HEK293 (cell line): ENCODE results near the gene PRR33.
"Not testable (repeated sequence)": the region's sequence is repeated elsewhere in the genome, so short reads cannot be mapped to it uniquely, and the experiment has no call there.

ENCODE experiments used
- CTCF ChIA-PET: fragments of 350-600 bp; formaldehyde crosslinking; extraction: SDS; loops from one replicate; lab custom pipeline; 2021; ENCODE audit warnings: antibody characterized with exemption; lab: Yijun Ruan, JAX
- POLR2A ChIA-PET: fragments of 300-600 bp; formaldehyde crosslinking; extraction: SDS; loops from one replicate; lab custom pipeline; 2020; ENCODE audit warnings: antibody characterized with exemption, inconsistent platforms; lab: Yijun Ruan, JAX
- H3K27ac ChIP-seq: fragments of 200-500 bp; sonication (Bioruptor generic); 2 replicates; pipeline ENCODE4 v1.5.1; 2014; ENCODE audit warnings: low read depth, low read length, control low read depth, inconsistent platforms; ENCODE audit errors: extremely low read depth
- H3K36me3 ChIP-seq, 2 experiments: fragments of 200-500 bp in 1 of 2; sonication (Bioruptor generic) in 1 of 2; 1 replicate in 1 of 2; 2 replicates in 1 of 2; pipeline ENCODE4 v1.5.1; 2014 to 2017; ENCODE audit warnings: inconsistent platforms in 2 of 2, low read length in 2 of 2; ENCODE audit not compliant: control insufficient read depth in 2 of 2, insufficient read depth in 1 of 2
- H3K4me1 ChIP-seq: fragments of 200-500 bp; sonication (Bioruptor generic); 2 replicates; pipeline ENCODE4 v1.5.1; 2014; ENCODE audit warnings: mild to moderate bottlenecking, low read length, inconsistent platforms; ENCODE audit not compliant: control insufficient read depth, insufficient read depth
- H3K4me3 ChIP-seq: 2 replicates; pipeline ENCODE4 v1.5.1; 2011; ENCODE audit warnings: low read depth, mild to moderate bottlenecking, control low read depth, low read length, moderate library complexity
- H3K9me3 ChIP-seq: fragments of 200-500 bp; sonication (Bioruptor generic); 2 replicates; pipeline ENCODE4 v1.5.1; 2014; ENCODE audit warnings: low read depth, low read length, inconsistent platforms; ENCODE audit not compliant: control insufficient read depth, insufficient read depth
- CTCF ChIP-seq: fragments of 450-650 bp; formaldehyde crosslinking; IDR thresholded peaks from 2 replicates; pipeline ENCODE4 v1.5.1; 2016; ENCODE audit warnings: missing biosample characterization, missing genetic modification characterization
- IKZF3 ChIP-seq: fragments of 450-650 bp; IDR thresholded peaks from 2 replicates; pipeline ENCODE4 v1.5.0; 2018; ENCODE audit warnings: missing biosample characterization, mild to moderate bottlenecking, missing genetic modification characterization, moderate library complexity
- KLF1 ChIP-seq: fragments of 450-650 bp; formaldehyde crosslinking; IDR thresholded peaks from 2 replicates; pipeline ENCODE4 v1.5.1; 2016; ENCODE audit warnings: missing biosample characterization, missing genetic modification characterization
- MZF1 ChIP-seq: fragments of 450-650 bp; formaldehyde crosslinking; IDR thresholded peaks from 2 replicates; pipeline ENCODE4 v1.5.1; 2017; ENCODE audit warnings: missing biosample characterization, missing genetic modification characterization, borderline replicate concordance
- PRDM10 ChIP-seq: fragments of 450-650 bp; formaldehyde crosslinking; IDR thresholded peaks from 2 replicates; pipeline ENCODE4 v1.5.1; 2016; ENCODE audit warnings: missing biosample characterization, missing genetic modification characterization
- SCRT1 ChIP-seq: fragments of 450-650 bp; formaldehyde crosslinking; IDR thresholded peaks from 2 replicates; pipeline ENCODE4 v1.5.1; 2016; ENCODE audit warnings: missing biosample characterization, missing genetic modification characterization, borderline replicate concordance
- SP7 ChIP-seq: fragments of 450-650 bp; formaldehyde crosslinking; IDR thresholded peaks from 2 replicates; pipeline ENCODE4 v1.5.1; 2016; ENCODE audit warnings: missing biosample characterization, missing genetic modification characterization
- TRIM28 ChIP-seq: IDR thresholded peaks from 2 replicates; pipeline ENCODE4 v1.6.1; 2011; ENCODE audit warnings: low read length, control low read depth, borderline replicate concordance
- ZNF221 ChIP-seq: fragments of 450-650 bp; formaldehyde crosslinking; IDR thresholded peaks from 2 replicates; pipeline ENCODE4 v1.5.1; 2017; ENCODE audit warnings: missing biosample characterization, missing genetic modification characterization, borderline replicate concordance
- ZNF24 ChIP-seq: fragments of 450-650 bp; formaldehyde crosslinking; IDR thresholded peaks from 2 replicates; pipeline ENCODE4 v1.5.1; 2016; ENCODE audit warnings: missing biosample characterization, missing genetic modification characterization
- ZNF26 ChIP-seq: fragments of 450-650 bp; formaldehyde crosslinking; IDR thresholded peaks from 2 replicates; pipeline ENCODE4 v1.5.1; 2016; ENCODE audit warnings: missing biosample characterization, missing genetic modification characterization
- ZNF280C ChIP-seq: fragments of 450-650 bp; formaldehyde crosslinking; IDR thresholded peaks from 2 replicates; pipeline ENCODE4 v1.5.1; 2016; ENCODE audit warnings: missing biosample characterization, missing genetic modification characterization
- ZNF311 ChIP-seq: fragments of 450-650 bp; formaldehyde crosslinking; IDR thresholded peaks from 2 replicates; pipeline ENCODE4 v1.5.1; 2017; ENCODE audit warnings: missing biosample characterization, missing genetic modification characterization, borderline replicate concordance
- ZNF416 ChIP-seq: fragments of 450-650 bp; formaldehyde crosslinking; IDR thresholded peaks from 2 replicates; pipeline ENCODE4 v1.5.1; 2016; ENCODE audit warnings: missing biosample characterization, missing genetic modification characterization
- ZNF514 ChIP-seq: fragments of 450-650 bp; formaldehyde crosslinking; IDR thresholded peaks from 2 replicates; pipeline ENCODE4 v1.5.1; 2016; ENCODE audit warnings: missing biosample characterization, missing genetic modification characterization
- ZNF645 ChIP-seq: fragments of 450-650 bp; formaldehyde crosslinking; IDR thresholded peaks from 2 replicates; pipeline ENCODE4; 2016; ENCODE audit warnings: missing biosample characterization, missing genetic modification characterization
- ZXDB ChIP-seq: fragments of 450-650 bp; formaldehyde crosslinking; IDR thresholded peaks from 2 replicates; pipeline ENCODE4 v1.5.1; 2016; ENCODE audit warnings: missing biosample characterization, missing genetic modification characterization

PRR33 gene

GRCh38 chr11:1876361-1877063, 15.2 kb downstream of the PRR33 start:
- H3K9me3 ChIP-seq, result no peaks in the 10 kb centered on the region
- H3K27ac ChIP-seq, result no peak overlapping the region
- ChIA-PET CTCF (interaction anchor here (0.5 to 3.5 kb wide), 22 partner anchors 14 to 311 kb away, joined by 3 to 30 read pairs (median 4); no protein-coding TSS in a partner anchor), POLR2A (no interaction called here)
- no peaks in the 10 kb centered on the region for H3K4me1 ChIP-seq
- TF ChIP-seq CTCF (tag by site-specific recombination) (peak; percentile 15; the same call in 1 of the 2 replicates), SCRT1 (no peak), ZNF645 (tag by site-specific recombination) (no peak), ZNF24 (tag by site-specific recombination) (no peak), TRIM28 (no peak), ZXDB (no peak), SP7 (no peak), ZNF221 (tag by site-specific recombination) (no peak)
- H3K36me3 ChIP-seq, result no peaks in the 10 kb centered on the region
- H3K4me3 ChIP-seq, result no peak overlapping the region

- H3K4me3 ChIP-seq, H3K9me3 ChIP-seq: not testable (repeated sequence)
- peak; percentile 64 for TF ChIP-seq KLF1 (tag by site-specific recombination)
- TF ChIP-seq, all 188 proteins: peak for 1; not testable (repeated sequence) for 187
- H3K36me3 ChIP-seq, H3K27ac ChIP-seq, POLR2A ChIA-PET, H3K4me1 ChIP-seq: not testable (repeated sequence)
- CTCF ChIA-PET, result interaction anchor here (0.5 to 2.9 kb wide), 16 partner anchors 13 to 281 kb away, joined by 3 to 30 read pairs (median 4); no protein-coding TSS in a partner anchor
Measured at GRCh38 chr11:1875851-1876301, 15.8 kb downstream of the PRR33 start.

GRCh38 chr11:1875093-1875850, 16.4 kb downstream of the PRR33 start:
- H3K36me3 ChIP-seq, result no peaks in the 10 kb centered on the region
- H3K27ac ChIP-seq, result no peak overlapping the region
- no peaks in the 10 kb centered on the region for H3K4me1 ChIP-seq
- ChIA-PET CTCF (interaction anchor here (0.7 to 2.9 kb wide), 6 partner anchors 24 to 276 kb away, joined by 3 to 30 read pairs (median 4); no protein-coding TSS in a partner anchor), POLR2A (no interaction called here)
- no peaks in the 10 kb centered on the region for H3K9me3 ChIP-seq
- no peak overlapping the region for H3K4me3 ChIP-seq
- TF ChIP-seq IKZF3 (tag by site-specific recombination), result no peak
- TF ChIP-seq ZNF514 (tag by site-specific recombination), result no peak
- TF ChIP-seq PRDM10 (tag by site-specific recombination), result no peak
- TF ChIP-seq MZF1, result no peak
- no peak for TF ChIP-seq ZNF26
- TF ChIP-seq ZNF280C (tag by site-specific recombination), result no peak
- no peak for TF ChIP-seq ZNF416 (tag by site-specific recombination)
- no peak for TF ChIP-seq ZNF311 (tag by site-specific recombination)
